ENCODE results near the gene GPAT2.
"Not testable (repeated sequence)": the region's sequence is repeated elsewhere in the genome, so short reads cannot be mapped to it uniquely, and the experiment has no call there.

GPAT2 gene

GRCh38 chr2:96034792-96035191, at the start of gene GPAT2:
TSS of gene GPAT2 (minus strand) at chr2:96034916. CDS start at chr2:96032359, 2,557 bp downstream.
- DNase-seq (ENCODE audit: low read depth) = not testable (repeated sequence)

GRCh38 chr2:96083989-96084857, 49.5 kb upstream of the GPAT2 start:
- DNase-seq (ENCODE audit: low read depth) = no peak

- no peak for DNase-seq (ENCODE audit: low read depth)
Observed at GRCh38 chr2:96083064-96083939, 48.6 kb upstream of the GPAT2 start.

GRCh38 chr2:96082211-96083063, 47.7 kb upstream of the GPAT2 start:
- DNase-seq (ENCODE audit: low read depth) = no peak

- DNase-seq (ENCODE audit: low read depth) = no peak
Observed at GRCh38 chr2:96081042-96081441, 46.3 kb upstream of the GPAT2 start.

- no peak for DNase-seq (ENCODE audit: low read depth)
Observed at GRCh38 chr2:96075199-96075771, 40.6 kb upstream of the GPAT2 start.

- DNase-seq (ENCODE audit: low read depth) = no peak
Observed at GRCh38 chr2:96074156-96074555, 39.4 kb upstream of the GPAT2 start.

GRCh38 chr2:96073170-96073775, 38.6 kb upstream of the GPAT2 start:
- no peak for DNase-seq (ENCODE audit: low read depth)

GRCh38 chr2:96072746-96073145, 38.0 kb upstream of the GPAT2 start:
- no peak for DNase-seq (ENCODE audit: low read depth)

GRCh38 chr2:96071977-96072491, 37.3 kb upstream of the GPAT2 start:
- DNase-seq (ENCODE audit: low read depth) = not testable (repeated sequence)

- not testable (repeated sequence) for DNase-seq (ENCODE audit: low read depth)
Observed at GRCh38 chr2:96071087-96071976, 36.6 kb upstream of the GPAT2 start.

- DNase-seq (ENCODE audit: low read depth) = not testable (repeated sequence)
Observed at GRCh38 chr2:96070351-96070750, 35.6 kb upstream of the GPAT2 start.

GRCh38 chr2:96069878-96070277, 35.2 kb upstream of the GPAT2 start:
- DNase-seq (ENCODE audit: low read depth) = not testable (repeated sequence)

- not testable (repeated sequence) for DNase-seq (ENCODE audit: low read depth)
Observed at GRCh38 chr2:96067902-96068581, 33.3 kb upstream of the GPAT2 start.

GRCh38 chr2:96067098-96067660, 32.5 kb upstream of the GPAT2 start:
- not testable (repeated sequence) for DNase-seq (ENCODE audit: low read depth)

GRCh38 chr2:96066511-96066910, 31.8 kb upstream of the GPAT2 start:
- DNase-seq (ENCODE audit: low read depth) = not testable (repeated sequence)

GRCh38 chr2:96065954-96066353, 31.2 kb upstream of the GPAT2 start:
- not testable (repeated sequence) for DNase-seq (ENCODE audit: low read depth)

- DNase-seq (ENCODE audit: low read depth) = no peak
Observed at GRCh38 chr2:96065381-96065930, 30.7 kb upstream of the GPAT2 start.
